Measurements from ENCODE around the gene TSGA10.

DNA sequence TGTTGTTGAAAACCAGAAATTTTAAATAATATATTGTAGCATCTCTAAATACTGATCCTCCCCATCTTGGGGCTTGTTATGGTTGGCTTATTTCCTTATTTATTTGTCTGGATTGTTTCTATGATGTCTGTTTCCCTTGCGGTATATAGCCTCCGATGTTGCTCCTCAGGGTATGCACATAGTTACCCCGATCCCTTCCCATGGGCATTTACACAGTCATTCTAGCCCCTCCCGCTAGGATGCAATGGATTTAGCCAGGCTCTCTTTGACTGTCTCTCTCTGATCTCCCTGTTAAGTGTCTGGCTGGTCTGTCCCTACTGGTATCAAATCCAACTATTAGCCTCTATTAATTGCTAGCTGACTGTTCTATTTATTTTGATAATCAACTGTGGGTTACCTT, 126.9 kb downstream of the TSGA10 start:
- TF ChIP-seq, protein P1, sequence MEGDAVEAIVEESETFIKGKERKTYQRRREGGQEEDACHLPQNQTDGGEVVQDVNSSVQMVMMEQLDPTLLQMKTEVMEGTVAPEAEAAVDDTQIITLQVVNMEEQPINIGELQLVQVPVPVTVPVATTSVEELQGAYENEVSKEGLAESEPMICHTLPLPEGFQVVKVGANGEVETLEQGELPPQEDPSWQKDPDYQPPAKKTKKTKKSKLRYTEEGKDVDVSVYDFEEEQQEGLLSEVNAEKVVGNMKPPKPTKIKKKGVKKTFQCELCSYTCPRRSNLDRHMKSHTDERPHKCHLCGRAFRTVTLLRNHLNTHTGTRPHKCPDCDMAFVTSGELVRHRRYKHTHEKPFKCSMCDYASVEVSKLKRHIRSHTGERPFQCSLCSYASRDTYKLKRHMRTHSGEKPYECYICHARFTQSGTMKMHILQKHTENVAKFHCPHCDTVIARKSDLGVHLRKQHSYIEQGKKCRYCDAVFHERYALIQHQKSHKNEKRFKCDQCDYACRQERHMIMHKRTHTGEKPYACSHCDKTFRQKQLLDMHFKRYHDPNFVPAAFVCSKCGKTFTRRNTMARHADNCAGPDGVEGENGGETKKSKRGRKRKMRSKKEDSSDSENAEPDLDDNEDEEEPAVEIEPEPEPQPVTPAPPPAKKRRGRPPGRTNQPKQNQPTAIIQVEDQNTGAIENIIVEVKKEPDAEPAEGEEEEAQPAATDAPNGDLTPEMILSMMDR (tag by site-specific recombination; IDR thresholded peaks at IDR 0.05), result no peak
- no peak for TF ChIP-seq PRDM1 (tag by site-specific recombination; IDR thresholded peaks at IDR 0.05)
- TF ChIP-seq, protein P2, sequence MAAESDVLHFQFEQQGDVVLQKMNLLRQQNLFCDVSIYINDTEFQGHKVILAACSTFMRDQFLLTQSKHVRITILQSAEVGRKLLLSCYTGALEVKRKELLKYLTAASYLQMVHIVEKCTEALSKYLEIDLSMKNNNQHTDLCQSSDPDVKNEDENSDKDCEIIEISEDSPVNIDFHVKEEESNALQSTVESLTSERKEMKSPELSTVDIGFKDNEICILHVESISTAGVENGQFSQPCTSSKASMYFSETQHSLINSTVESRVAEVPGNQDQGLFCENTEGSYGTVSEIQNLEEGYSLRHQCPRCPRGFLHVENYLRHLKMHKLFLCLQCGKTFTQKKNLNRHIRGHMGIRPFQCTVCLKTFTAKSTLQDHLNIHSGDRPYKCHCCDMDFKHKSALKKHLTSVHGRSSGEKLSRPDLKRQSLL (tag by site-specific recombination; IDR thresholded peaks at IDR 0.05), result no peak
- TF ChIP-seq, protein P3, sequence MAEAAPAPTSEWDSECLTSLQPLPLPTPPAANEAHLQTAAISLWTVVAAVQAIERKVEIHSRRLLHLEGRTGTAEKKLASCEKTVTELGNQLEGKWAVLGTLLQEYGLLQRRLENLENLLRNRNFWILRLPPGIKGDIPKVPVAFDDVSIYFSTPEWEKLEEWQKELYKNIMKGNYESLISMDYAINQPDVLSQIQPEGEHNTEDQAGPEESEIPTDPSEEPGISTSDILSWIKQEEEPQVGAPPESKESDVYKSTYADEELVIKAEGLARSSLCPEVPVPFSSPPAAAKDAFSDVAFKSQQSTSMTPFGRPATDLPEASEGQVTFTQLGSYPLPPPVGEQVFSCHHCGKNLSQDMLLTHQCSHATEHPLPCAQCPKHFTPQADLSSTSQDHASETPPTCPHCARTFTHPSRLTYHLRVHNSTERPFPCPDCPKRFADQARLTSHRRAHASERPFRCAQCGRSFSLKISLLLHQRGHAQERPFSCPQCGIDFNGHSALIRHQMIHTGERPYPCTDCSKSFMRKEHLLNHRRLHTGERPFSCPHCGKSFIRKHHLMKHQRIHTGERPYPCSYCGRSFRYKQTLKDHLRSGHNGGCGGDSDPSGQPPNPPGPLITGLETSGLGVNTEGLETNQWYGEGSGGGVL (tag by site-specific recombination; IDR thresholded peaks at IDR 0.05), result no peak
- no peak for TF ChIP-seq MYNN (tag by site-specific recombination; IDR thresholded peaks at IDR 0.05; ENCODE audit: borderline replicate concordance)
- TF ChIP-seq ZNF544 (tag by site-specific recombination; IDR thresholded peaks at IDR 0.05), result no peak
- no peak for TF ChIP-seq ZNF138 (tag by site-specific recombination; IDR thresholded peaks at IDR 0.05; ENCODE audit: borderline replicate concordance)
- TF ChIP-seq ZBTB7A (tag by site-specific recombination; IDR thresholded peaks at IDR 0.05; ENCODE audit: low read depth), result no peak
- TF ChIP-seq ZNF341 (tag by site-specific recombination; IDR thresholded peaks at IDR 0.05; ENCODE audit: low read depth), result no peak
- no peak for TF ChIP-seq YY1 (tag by site-specific recombination; IDR thresholded peaks at IDR 0.05)
- no peak for TF ChIP-seq ZNF837 (tag by site-specific recombination; IDR thresholded peaks at IDR 0.05)
